Suppressor macrophage (primary cell): ENCODE measurements around the gene RANBP2.
A peak's percentile ranks its signal among the peaks of the same experiment; 100 is the strongest.

ENCODE experiments used
- DNase-seq, 4 experiments: peaks; one replicate each; pipeline ENCODE4 v3.0.0-alpha.2; 2020 to 2022

RANBP2 gene

GRCh38 chr2:108778857-108779256 is 59.6 kb downstream of the RANBP2 start:
- DNase-seq: no peak

- no peak for DNase-seq
These were observed 66.7 kb downstream of the RANBP2 start for GRCh38 chr2:108786008-108786353.

GRCh38 chr2:108786354-108787215 is 67.3 kb downstream of the RANBP2 start, which contains the start of gene CCDC138:
Gene CCDC138, plus strand, starts transcription at chr2:108786771. Its CDS starts 52 bp downstream, at chr2:108786823.
- DNase-seq: peak; percentile 89 to 96 (median 94)

DNA sequence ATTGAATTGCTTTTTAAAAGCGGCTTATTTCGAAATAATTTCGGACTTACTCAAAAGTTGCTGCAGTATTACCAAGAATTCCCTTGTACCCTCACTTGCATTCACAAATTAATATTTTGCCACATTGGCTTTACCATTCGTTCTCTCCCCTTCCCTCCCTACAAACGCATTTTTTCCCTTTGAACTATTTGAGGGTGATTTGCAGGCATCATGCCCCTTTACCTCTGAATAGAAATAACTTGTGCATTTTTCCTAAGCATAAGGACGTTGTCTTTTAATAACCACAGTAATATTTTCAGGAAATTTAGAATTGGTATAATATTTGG is 67.9 kb downstream of the RANBP2 start:
- no peak for DNase-seq

- DNase-seq: no peak
These were observed 83.9 kb downstream of the RANBP2 start for GRCh38 chr2:108803045-108803736.

DNA sequence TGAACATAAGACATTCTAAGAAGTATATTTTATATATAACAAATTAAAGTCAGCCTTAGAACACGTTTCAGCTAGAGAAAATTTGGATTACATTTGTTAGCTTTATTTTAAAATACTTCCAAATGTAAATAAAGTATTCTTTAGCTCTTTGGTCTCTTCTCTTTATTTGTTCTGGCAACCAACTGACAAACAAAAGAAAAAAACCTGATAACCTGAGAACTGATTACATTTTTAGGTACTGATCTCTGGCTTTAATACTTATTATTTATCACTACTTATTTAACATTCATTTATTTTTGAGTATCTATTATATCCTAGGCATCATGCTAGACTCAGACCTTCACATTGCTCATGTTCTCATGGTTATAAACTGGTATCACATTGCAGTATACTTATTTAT is 85.8 kb downstream of the RANBP2 start:
- DNase-seq: no peak

GRCh38 chr2:108805782-108806181 is 86.5 kb downstream of the RANBP2 start:
- DNase-seq: no peak

DNA sequence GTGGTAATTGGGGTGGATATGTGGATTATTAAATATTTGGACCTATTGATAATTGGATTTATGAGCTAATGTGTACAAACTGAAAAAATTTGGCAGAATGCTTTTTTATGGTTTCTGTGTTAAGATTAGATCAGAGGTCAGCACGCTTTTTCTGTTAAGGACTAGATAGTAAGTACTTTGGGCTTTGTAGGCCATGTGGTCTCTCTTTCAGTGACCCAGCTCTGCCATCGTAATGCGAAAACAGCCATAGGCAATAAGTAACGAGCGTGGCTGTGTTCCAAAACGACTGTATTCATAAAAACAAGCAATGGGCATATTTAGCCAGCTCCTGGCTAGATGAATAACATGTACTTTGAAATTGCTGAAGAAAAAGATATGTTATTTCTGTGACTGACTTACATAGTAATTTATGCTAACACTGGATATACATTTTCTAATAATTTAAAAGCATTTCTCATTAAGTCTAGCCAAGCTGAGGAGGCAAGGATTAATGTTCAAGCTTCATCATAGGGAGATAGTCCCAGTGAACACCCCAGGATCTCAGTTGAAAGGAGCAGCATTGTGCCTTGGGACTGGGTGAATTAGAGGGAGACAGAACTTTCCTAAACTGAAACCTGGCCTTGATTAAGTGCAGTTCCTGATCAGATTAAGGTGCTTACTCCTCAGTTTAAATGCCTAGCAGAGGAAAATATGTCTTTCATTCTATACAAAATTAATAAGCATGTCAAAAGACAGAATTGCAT is 87.3 kb downstream of the RANBP2 start:
- no peak for DNase-seq

GRCh38 chr2:108809936-108810335 is 90.7 kb downstream of the RANBP2 start:
- DNase-seq: no peak

DNA sequence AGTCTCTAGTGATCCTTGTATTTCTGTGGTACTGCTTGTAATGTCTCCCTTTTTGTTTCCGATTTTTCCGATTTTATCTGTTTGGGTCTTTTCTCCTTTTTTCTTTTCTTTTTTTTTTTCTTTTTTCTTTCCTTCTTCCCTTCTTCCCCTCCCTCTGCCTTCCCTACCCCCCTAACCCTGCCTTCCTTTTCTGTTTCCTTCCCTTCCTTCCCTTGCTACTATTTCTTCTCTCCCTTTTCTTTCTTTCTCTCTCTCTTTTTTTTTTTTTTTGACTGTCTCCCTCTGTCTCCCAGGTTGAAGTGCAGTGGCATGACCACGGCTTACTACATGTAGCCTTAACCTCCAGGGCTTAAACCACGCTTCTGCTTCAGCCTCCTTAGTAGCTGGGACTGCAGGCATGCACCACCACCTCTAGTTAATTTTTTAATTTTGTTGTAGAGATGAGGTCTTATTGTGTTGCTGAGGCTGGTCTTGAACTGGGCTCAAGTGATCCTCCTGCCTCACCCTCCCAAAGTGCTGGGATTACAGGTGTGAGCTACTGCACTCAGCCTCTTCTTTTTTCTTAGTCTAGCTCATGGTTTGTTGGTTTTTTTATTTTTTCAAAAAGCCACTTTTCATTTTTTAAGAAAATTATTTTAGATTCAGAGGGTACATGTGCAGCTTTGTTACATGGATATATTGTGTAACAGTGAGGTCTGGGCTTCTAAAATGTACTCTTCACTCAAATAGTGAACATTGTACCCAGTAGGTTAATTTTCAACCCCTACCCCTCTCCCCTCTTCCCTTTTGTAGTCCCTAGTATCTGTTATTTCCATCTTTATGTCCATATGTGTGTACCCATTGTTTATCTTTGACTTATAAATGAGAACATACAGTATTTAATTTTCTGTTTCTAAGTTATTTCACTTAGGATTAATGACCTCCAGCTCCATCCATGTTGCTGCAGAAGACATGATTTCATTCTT is 92.0 kb downstream of the RANBP2 start:
- no peak for DNase-seq

- DNase-seq: no peak
These were observed 94.5 kb downstream of the RANBP2 start for GRCh38 chr2:108813732-108814131.

DNA sequence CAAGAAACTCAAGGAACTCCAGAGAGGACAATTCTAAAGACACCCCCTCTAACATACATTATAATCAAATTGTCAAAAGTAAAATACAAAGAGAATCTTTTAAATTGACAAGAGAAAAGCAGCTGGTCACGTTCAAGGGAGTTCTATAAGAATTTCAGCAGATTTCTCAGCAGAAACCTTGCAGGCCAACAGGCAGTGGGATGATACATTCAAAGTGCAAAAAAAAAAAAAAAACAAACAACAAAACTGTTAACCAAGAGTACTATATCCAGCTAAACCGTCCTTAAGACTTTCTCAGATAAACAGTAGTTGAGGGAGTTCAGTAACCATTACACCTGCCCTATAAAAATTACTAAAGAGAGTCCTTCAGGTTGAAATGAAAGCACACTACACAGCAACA is 101.2 kb downstream of the RANBP2 start:
- no peak for DNase-seq

GRCh38 chr2:108823286-108823685 is 104.0 kb downstream of the RANBP2 start:
- no peak for DNase-seq

GRCh38 chr2:108824316-108825070 is 105.2 kb downstream of the RANBP2 start:
- no peak for DNase-seq

GRCh38 chr2:108825254-108825653 is 106.0 kb downstream of the RANBP2 start:
- DNase-seq: no peak

GRCh38 chr2:108825736-108826135 is 106.5 kb downstream of the RANBP2 start:
- no peak for DNase-seq

DNA sequence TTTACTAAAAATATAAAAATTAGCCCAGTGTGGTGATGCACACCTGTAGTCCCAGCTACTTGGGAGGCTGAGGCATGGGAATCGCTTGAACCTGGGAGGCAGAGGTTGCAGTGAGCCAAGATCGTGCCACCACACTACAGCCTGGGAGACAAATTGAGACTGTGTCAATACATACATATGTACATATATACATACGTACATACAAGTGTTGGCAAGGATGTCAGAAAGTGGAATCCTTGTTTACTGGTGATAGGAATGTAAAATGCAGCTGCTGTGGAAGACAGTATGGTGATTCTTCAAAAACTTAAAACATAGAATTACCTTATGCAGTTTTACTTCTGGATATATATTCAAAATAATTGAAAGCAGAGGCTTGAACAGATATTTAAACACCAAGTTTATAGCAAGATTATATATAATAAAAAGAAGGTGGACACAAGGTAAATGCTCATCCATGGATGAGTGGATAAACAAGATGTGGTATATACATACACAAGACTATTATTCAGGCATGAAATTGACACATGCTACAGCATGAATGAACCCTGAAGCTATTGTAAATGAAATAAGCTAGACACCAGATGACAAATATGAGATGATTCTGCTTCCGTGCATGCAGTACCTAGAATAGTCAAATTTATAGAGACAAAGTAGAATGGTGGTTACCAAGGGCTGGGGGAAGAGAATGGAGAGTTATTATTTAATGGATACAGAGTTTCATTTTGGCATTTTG is 110.5 kb downstream of the RANBP2 start:
- DNase-seq: no peak

DNA sequence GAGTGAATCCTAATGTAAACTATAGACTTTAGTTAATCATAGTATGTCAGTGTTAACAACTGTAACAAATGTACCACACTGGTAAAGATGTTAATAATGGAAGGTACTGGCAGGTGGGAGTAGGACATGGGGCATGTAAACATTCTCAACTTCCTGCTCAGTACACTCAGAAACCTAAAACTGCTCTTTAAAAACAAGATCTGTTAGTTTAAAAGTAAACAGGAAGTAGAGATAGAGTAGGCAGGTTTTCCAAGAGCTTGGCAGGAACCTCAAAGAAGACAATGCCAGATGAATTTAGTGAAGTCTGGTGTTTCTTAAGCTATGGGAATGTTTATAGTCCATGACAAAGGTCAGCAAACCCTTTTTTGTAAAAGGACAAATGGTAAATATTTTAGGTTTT is 113.9 kb downstream of the RANBP2 start:
- peak in 2 of 4 experiments; percentile 1 to 15 for DNase-seq

DNA sequence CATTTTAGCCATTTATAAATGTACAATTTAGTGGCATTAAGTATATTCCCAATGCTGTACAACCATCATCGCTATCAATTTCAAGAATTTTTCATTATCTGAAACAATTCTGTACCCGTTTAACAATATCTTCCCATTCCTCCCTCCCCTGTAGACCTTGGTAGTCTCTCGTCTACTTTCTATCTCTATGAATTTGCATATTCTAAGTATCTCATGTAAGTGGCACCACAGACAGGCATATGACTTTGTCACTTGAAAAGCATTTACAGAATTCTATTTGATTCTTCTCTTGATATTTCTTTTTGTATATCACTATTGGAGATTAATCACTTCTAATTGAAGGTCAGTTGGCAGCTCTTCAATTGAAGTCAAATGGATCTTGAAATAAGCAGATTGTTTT is 115.3 kb downstream of the RANBP2 start:
- no peak for DNase-seq

GRCh38 chr2:108835040-108835439 is 115.8 kb downstream of the RANBP2 start:
- DNase-seq: no peak
